ENCODE data around the gene TAPBP. TPM values are rescaled to one million over a fixed set of nuclear protein-coding genes. Genes with fewer than 3 reads are reported as not detected.

TAPBP gene
- total and polyA plus RNA-seq, 9 of the 15 experiments (the other 6 are each of a cell fraction or from before 2014, with no cell fraction given): 5.6 to 74.0 (median 22.3) TPM

DNA sequence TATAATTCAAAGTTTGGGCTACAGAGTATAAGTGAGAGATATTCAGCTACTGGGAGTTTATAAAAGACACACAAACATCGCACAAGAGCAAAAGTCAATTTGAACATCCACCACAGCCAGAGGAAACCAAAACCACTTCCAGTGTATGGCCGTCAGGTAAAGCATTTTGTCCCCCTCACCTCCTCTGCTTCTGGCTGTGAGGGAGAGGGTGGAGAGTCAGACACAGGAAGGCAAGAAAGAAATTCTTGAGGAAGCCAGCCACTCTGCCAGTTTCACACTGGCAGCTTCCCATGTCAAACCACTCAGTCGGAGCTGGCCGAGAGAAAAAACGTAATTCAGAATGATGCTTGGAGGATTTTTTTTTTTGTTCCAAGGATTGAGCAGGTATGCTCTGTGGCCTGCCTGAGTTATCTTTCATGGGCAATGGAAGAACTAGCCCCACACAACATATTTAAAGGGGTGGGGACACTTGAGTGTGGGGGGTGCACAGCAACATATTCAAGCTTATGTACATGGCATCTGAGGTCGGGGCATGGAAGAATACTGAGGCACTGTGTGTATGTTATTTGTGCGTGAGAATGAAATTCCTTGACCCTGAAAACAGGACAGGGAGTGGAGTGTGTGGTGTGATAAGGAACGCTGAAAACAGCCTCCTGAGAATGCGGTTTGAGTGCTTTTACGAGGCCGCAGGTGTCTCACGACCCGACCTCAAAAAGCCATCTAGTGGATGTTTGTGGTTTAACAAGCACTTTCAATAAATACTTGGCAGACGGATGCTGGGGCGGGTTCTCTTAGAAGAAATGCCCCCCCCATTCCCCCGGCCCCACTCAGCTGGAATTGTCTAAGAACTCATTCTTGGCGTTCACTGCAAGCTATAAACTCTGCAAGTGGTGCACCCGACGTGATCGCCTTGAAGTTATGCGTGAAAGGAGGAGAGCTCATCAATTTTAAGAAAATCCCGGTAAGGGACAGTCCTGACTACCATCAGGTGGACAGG, 31.1 kb upstream of the TAPBP start (continued):
- TF ChIP-seq ZNF696 (CRISPR knock-in tag; conservative IDR thresholded peaks at IDR 0.05): no peak
- no peak for TF ChIP-seq NEUROD1 (IDR thresholded peaks at IDR 0.05; ENCODE audit: borderline replicate concordance, low read depth, low read length, partially characterized antibody)
- TF ChIP-seq, protein P1, sequence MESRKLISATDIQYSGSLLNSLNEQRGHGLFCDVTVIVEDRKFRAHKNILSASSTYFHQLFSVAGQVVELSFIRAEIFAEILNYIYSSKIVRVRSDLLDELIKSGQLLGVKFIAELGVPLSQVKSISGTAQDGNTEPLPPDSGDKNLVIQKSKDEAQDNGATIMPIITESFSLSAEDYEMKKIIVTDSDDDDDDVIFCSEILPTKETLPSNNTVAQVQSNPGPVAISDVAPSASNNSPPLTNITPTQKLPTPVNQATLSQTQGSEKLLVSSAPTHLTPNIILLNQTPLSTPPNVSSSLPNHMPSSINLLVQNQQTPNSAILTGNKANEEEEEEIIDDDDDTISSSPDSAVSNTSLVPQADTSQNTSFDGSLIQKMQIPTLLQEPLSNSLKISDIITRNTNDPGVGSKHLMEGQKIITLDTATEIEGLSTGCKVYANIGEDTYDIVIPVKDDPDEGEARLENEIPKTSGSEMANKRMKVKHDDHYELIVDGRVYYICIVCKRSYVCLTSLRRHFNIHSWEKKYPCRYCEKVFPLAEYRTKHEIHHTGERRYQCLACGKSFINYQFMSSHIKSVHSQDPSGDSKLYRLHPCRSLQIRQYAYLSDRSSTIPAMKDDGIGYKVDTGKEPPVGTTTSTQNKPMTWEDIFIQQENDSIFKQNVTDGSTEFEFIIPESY (CRISPR knock-in tag; IDR thresholded peaks at IDR 0.05): peak; percentile 60
- TF ChIP-seq XRCC3 (IDR thresholded peaks at IDR 0.05): no peak
- TF ChIP-seq, protein P2, sequence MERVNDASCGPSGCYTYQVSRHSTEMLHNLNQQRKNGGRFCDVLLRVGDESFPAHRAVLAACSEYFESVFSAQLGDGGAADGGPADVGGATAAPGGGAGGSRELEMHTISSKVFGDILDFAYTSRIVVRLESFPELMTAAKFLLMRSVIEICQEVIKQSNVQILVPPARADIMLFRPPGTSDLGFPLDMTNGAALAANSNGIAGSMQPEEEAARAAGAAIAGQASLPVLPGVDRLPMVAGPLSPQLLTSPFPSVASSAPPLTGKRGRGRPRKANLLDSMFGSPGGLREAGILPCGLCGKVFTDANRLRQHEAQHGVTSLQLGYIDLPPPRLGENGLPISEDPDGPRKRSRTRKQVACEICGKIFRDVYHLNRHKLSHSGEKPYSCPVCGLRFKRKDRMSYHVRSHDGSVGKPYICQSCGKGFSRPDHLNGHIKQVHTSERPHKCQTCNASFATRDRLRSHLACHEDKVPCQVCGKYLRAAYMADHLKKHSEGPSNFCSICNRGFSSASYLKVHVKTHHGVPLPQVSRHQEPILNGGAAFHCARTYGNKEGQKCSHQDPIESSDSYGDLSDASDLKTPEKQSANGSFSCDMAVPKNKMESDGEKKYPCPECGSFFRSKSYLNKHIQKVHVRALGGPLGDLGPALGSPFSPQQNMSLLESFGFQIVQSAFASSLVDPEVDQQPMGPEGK (CRISPR knock-in tag; IDR thresholded peaks at IDR 0.05; ENCODE audit: borderline replicate concordance): no peak
- peak; percentile 61; the same call in 1 of the 2 replicates for TF ChIP-seq ETV5 (CRISPR knock-in tag; IDR thresholded peaks at IDR 0.05; ENCODE audit: low read depth)
- TF ChIP-seq HDAC2 (IDR thresholded peaks at IDR 0.05): peak; percentile 81
- no peak for TF ChIP-seq TCF7 (IDR thresholded peaks at IDR 0.05; ENCODE audit: borderline replicate concordance)
- no peak for TF ChIP-seq IFI16 (CRISPR knock-in tag; IDR thresholded peaks at IDR 0.05)
- TF ChIP-seq ELF2 (CRISPR knock-in tag; IDR thresholded peaks at IDR 0.05): no peak
- TF ChIP-seq, protein P3, sequence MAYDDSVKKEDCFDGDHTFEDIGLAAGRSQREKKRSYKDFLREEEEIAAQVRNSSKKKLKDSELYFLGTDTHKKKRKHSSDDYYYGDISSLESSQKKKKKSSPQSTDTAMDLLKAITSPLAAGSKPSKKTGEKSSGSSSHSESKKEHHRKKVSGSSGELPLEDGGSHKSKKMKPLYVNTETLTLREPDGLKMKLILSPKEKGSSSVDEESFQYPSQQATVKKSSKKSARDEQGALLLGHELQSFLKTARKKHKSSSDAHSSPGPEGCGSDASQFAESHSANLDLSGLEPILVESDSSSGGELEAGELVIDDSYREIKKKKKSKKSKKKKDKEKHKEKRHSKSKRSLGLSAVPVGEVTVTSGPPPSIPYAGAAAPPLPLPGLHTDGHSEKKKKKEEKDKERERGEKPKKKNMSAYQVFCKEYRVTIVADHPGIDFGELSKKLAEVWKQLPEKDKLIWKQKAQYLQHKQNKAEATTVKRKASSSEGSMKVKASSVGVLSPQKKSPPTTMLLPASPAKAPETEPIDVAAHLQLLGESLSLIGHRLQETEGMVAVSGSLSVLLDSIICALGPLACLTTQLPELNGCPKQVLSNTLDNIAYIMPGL (CRISPR knock-in tag; IDR thresholded peaks at IDR 0.05): no peak
- TF ChIP-seq, protein P4, sequence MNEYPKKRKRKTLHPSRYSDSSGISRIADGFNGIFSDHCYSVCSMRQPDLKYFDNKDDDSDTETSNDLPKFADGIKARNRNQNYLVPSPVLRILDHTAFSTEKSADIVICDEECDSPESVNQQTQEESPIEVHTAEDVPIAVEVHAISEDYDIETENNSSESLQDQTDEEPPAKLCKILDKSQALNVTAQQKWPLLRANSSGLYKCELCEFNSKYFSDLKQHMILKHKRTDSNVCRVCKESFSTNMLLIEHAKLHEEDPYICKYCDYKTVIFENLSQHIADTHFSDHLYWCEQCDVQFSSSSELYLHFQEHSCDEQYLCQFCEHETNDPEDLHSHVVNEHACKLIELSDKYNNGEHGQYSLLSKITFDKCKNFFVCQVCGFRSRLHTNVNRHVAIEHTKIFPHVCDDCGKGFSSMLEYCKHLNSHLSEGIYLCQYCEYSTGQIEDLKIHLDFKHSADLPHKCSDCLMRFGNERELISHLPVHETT (CRISPR knock-in tag; conservative IDR thresholded peaks at IDR 0.05 in 1 of 2, IDR thresholded peaks at IDR 0.05 in 1 of 2): no peak
- no peak for TF ChIP-seq U2AF2 (optimal IDR thresholded peaks at IDR 0.05; ENCODE audit: low read depth, low read length)
- peak; percentile 87 for TF ChIP-seq ARID1B (IDR thresholded peaks at IDR 0.05)
- no peak for TF ChIP-seq RBM17 (IDR thresholded peaks at IDR 0.05; ENCODE audit: borderline replicate concordance, low read depth, low read length)
- peak; percentile 79 for TF ChIP-seq CBFA2T2 (conservative IDR thresholded peaks at IDR 0.05)
- no peak for TF ChIP-seq RAD51 (IDR thresholded peaks at IDR 0.05; ENCODE audit: borderline replicate concordance, low read depth)
- no peak for TF ChIP-seq POLR2A (conservative IDR thresholded peaks at IDR 0.05)
- TF ChIP-seq ZKSCAN8 (CRISPR knock-in tag; IDR thresholded peaks at IDR 0.05): no peak
- peak; percentile 81 for TF ChIP-seq NBN (IDR thresholded peaks at IDR 0.05; ENCODE audit: low read depth)
- no peak for TF ChIP-seq MXI1 (IDR thresholded peaks at IDR 0.05; ENCODE audit: low read depth, low read length)

Measured in K562 (cell line).